Testis (tissue), 2 donors: ENCODE measurements around the gene GHRHR.

Experiments
- CTCF ChIP-seq, 3 experiments: fragments of 450-650 bp in 2 of 3; fragments of 200-600 bp in 1 of 3; sonication (generic) in 1 of 3; IDR thresholded peaks; one replicate each; pipeline ENCODE4 v1.5.1; 2016 to 2019; ENCODE audit warnings: antibody characterized with exemption in 3 of 3, mild to moderate bottlenecking in 2 of 3, moderate library complexity in 1 of 3
- POLR2A ChIP-seq: fragments of 450-650 bp; IDR thresholded peaks from one replicate; pipeline ENCODE4 v1.6.1; 2017; ENCODE audit warnings: antibody characterized with exemption, mild to moderate bottlenecking, moderate library complexity

GRCh38 chr7:30920021-30920583 is 43.7 kb upstream of the GHRHR start:
- TF ChIP-seq CTCF (IDR thresholded peaks at IDR 0.05) (no peak), POLR2A (no peak)
